HEK293T (cell line): ENCODE measurements around the gene CPEB1.

Experiments
- CTBP1 ChIP-seq: fragments of 450-650 bp; IDR thresholded peaks from 2 replicates; pipeline ENCODE4 v1.6.1; 2016; ENCODE audit warnings: borderline replicate concordance
- SP1 ChIP-seq: fragments of 450-650 bp; IDR thresholded peaks from 2 replicates; pipeline ENCODE4 v1.6.1; 2017

- TF ChIP-seq CTBP1 (no peak), SP1 (no peak)
These were observed 8.4 kb upstream of the CPEB1 start for GRCh38 chr15:82655606-82656005.
